WTC11 (cell line): ENCODE data around the gene UBE2L3. TPM values are rescaled to one million over a fixed set of nuclear protein-coding genes. Genes with fewer than 3 reads are reported as not detected.
A peak's percentile ranks its signal among the peaks of the same experiment; 100 is the strongest.

ENCODE experiments used
- ATAC-seq: fragments of 200-7000 bp; cut with Tn5 transposase; 2 replicates; pipeline ENCODE4 v1.10.0; 2021; ENCODE audit warnings: mild to moderate bottlenecking, moderate library complexity
- CTCF ChIA-PET: fragments of 300-600 bp; sonication (Branson Sonifier 250); formaldehyde crosslinking; loops from one replicate; lab custom pipeline; 2021; ENCODE audit warnings: antibody characterized with exemption; lab: Charles Lee
- POLR2A ChIA-PET: fragments of 350-600 bp; sonication (Branson Sonifier 250); formaldehyde crosslinking; loops from one replicate; lab custom pipeline; 2021; ENCODE audit warnings: antibody characterized with exemption; lab: Charles Lee
- DNase-seq: peaks from one replicate; pipeline ENCODE4 v3.0.0; 2021; ENCODE audit warnings: low spot score
- H3K27ac Mint-ChIP-seq: 2 replicates; pipeline ENCODE4 v1.8.0; 2021; ENCODE audit warnings: mixed read lengths
- H3K27me3 Mint-ChIP-seq: 2 replicates; pipeline ENCODE4 v1.8.0; 2021; ENCODE audit warnings: low read depth, mild to moderate bottlenecking, moderate library complexity, mixed read lengths
- H3K36me3 Mint-ChIP-seq: 2 replicates; pipeline ENCODE4 v1.8.0; 2021; ENCODE audit warnings: mixed read lengths
- H3K4me1 Mint-ChIP-seq: 2 replicates; pipeline ENCODE4 v1.8.0; 2022; ENCODE audit warnings: mixed read lengths
- H3K4me3 Mint-ChIP-seq: 2 replicates; pipeline ENCODE4 v1.8.0; 2021; ENCODE audit warnings: mild to moderate bottlenecking, moderate library complexity, mixed read lengths
- H3K9me3 Mint-ChIP-seq: 2 replicates; pipeline ENCODE4 v1.8.0; 2021; ENCODE audit warnings: mixed read lengths
- CREB1 ChIP-seq: sonication (generic); formaldehyde crosslinking; IDR thresholded peaks from 2 replicates; pipeline ENCODE4 v1.8.0; 2023; ENCODE audit warnings: mild to moderate bottlenecking, missing genetic modification reagents
- CREM ChIP-seq: sonication (generic); formaldehyde crosslinking; IDR thresholded peaks from 2 replicates; pipeline ENCODE4 v1.8.1; 2022; ENCODE audit warnings: mild to moderate bottlenecking, missing genetic modification reagents, moderate library complexity
- FOXJ3 ChIP-seq: sonication (generic); formaldehyde crosslinking; IDR thresholded peaks from 2 replicates; pipeline ENCODE4 v1.9.0; 2021; ENCODE audit warnings: missing genetic modification reagents, mild to moderate bottlenecking, borderline replicate concordance
- FOXP1 ChIP-seq: sonication (generic); formaldehyde crosslinking; IDR thresholded peaks from 2 replicates; pipeline ENCODE4 v1.8.0; 2022; ENCODE audit warnings: missing genetic modification reagents, mild to moderate bottlenecking, moderate library complexity, borderline replicate concordance
- JAZF1 ChIP-seq: fragments of 250-450 bp; sonication (Bioruptor Pico); IDR thresholded peaks from 2 replicates; pipeline ENCODE4 v1.9.0; 2021; ENCODE audit warnings: moderate library complexity, mild to moderate bottlenecking, inconsistent platforms
- MAX ChIP-seq: sonication (generic); formaldehyde crosslinking; IDR thresholded peaks from 2 replicates; pipeline ENCODE4 v1.8.0; 2022; ENCODE audit warnings: mild to moderate bottlenecking, missing genetic modification reagents
- NFE2L1 ChIP-seq: sonication (generic); formaldehyde crosslinking; IDR thresholded peaks from 2 replicates; pipeline ENCODE4 v1.8.1; 2023; ENCODE audit warnings: missing genetic modification reagents
- NR3C1 ChIP-seq: sonication (generic); formaldehyde crosslinking; conservative IDR thresholded peaks from 2 replicates; pipeline ENCODE4 v1.8.1; 2023; ENCODE audit warnings: low read depth, mild to moderate bottlenecking, missing genetic modification reagents
- PREB ChIP-seq: sonication (generic); formaldehyde crosslinking; IDR thresholded peaks from 2 replicates; pipeline ENCODE4 v1.8.1; 2022; ENCODE audit warnings: mild to moderate bottlenecking, missing genetic modification reagents, moderate library complexity, borderline replicate concordance
- USF1 ChIP-seq: sonication (generic); formaldehyde crosslinking; IDR thresholded peaks from 2 replicates; pipeline ENCODE4 v1.8.0; 2022; ENCODE audit warnings: mild to moderate bottlenecking, missing genetic modification reagents
- ZNF121 ChIP-seq: sonication (generic); formaldehyde crosslinking; IDR thresholded peaks from 2 replicates; pipeline ENCODE4 v1.8.0; 2023; ENCODE audit warnings: missing genetic modification reagents
- ZNF138 ChIP-seq: sonication (generic); formaldehyde crosslinking; conservative IDR thresholded peaks from 2 replicates; pipeline ENCODE4 v1.8.1; 2022; ENCODE audit warnings: mild to moderate bottlenecking, moderate library complexity, missing genetic modification reagents
- ZNF317 ChIP-seq: sonication (generic); formaldehyde crosslinking; IDR thresholded peaks from 2 replicates; pipeline ENCODE4 v1.8.1; 2023; ENCODE audit warnings: low read depth, mild to moderate bottlenecking, moderate library complexity, missing genetic modification reagents, borderline replicate concordance
- total RNA-seq: library from RNA; stranded (reverse); gene quantifications from 3 replicates; pipeline ENCODE4 v1.2.3, GENCODE V29; 2021
- TF ChIP-seq, protein P1 (sequence below): sonication (generic); formaldehyde crosslinking; IDR thresholded peaks from 2 replicates; pipeline ENCODE4 v1.8.0; 2023; ENCODE audit warnings: missing genetic modification reagents, mild to moderate bottlenecking, borderline replicate concordance
- TF ChIP-seq, protein P2 (sequence below): sonication (generic); formaldehyde crosslinking; IDR thresholded peaks from 2 replicates; pipeline ENCODE4 v1.8.1; 2023; ENCODE audit warnings: mild to moderate bottlenecking, missing genetic modification reagents, borderline replicate concordance

The UBE2L3 gene
- total RNA-seq, 1 experiment from 2014 or later = 79.1 TPM

- ChIA-PET CTCF (interaction anchor here (0.8 to 2.6 kb wide), 12 partner anchors 7 to 307 kb away, joined by 3 to 13 read pairs (median 5); partner anchors contain the start of gene SDF2L1), POLR2A (interaction anchor here (1.0 kb wide), 1 partner anchor 7 kb away, joined by 5 read pairs; no protein-coding TSS in a partner anchor)
- Mint-ChIP-seq H3K36me3 (no peaks in the 10 kb centered on the region), H3K27me3 (peaks cover 12% of the 10 kb centered on the region), H3K4me3 (peak overlapping the region; percentile 97), H3K9me3 (peaks cover 3% of the 10 kb centered on the region; the same call in 1 of the 2 replicates), H3K27ac (peak overlapping the region; percentile 60), H3K4me1 (peaks cover 14% of the 10 kb centered on the region)
- ATAC-seq (no peak; the same call in 1 of the 2 replicates), DNase-seq (no peak)
- 0 out of 2 replicates have a peak, but pooled peaks have one; percentile 37 for TF ChIP-seq JAZF1 (CRISPR knock-in tag)
- no peak for TF ChIP-seq NFE2L1 (CRISPR knock-in tag)
- TF ChIP-seq ZNF121 (CRISPR knock-in tag) = peak; percentile 66; the same call in 1 of the 2 replicates
- no peak for TF ChIP-seq FOXP1 (CRISPR knock-in tag)
- TF ChIP-seq NR3C1 = no peak
Measured at GRCh38 chr22:21665047-21665851, 97.7 kb downstream of the UBE2L3 start.

GRCh38 chr22:21666786-21667185 lies 99.3 kb downstream of the UBE2L3 start:
- ChIA-PET CTCF (interaction anchor here (0.7 to 2.6 kb wide), 7 partner anchors 9 to 271 kb away, joined by 3 to 13 read pairs (median 5); partner anchors contain the start of gene SDF2L1), POLR2A (no interaction called here)
- Mint-ChIP-seq H3K4me3 (peak overlapping the region; percentile 97), H3K27me3 (peaks cover 3% of the 10 kb centered on the region), H3K4me1 (peaks cover 14% of the 10 kb centered on the region), H3K36me3 (peaks cover 11% of the 10 kb centered on the region), H3K9me3 (peaks cover 2% of the 10 kb centered on the region; the same call in 1 of the 2 replicates), H3K27ac (peak overlapping the region; percentile 95)
- DNase-seq (no peak), ATAC-seq (no peak)
- TF ChIP-seq MAX (CRISPR knock-in tag) (no peak), ZNF317 (CRISPR knock-in tag) (no peak), ZNF138 (CRISPR knock-in tag) (no peak), USF1 (CRISPR knock-in tag) (no peak), NR3C1 (no peak), CREM (no peak), PREB (CRISPR knock-in tag) (no peak), CREB1 (CRISPR knock-in tag) (no peak), FOXJ3 (no peak)
- TF ChIP-seq, protein P1, sequence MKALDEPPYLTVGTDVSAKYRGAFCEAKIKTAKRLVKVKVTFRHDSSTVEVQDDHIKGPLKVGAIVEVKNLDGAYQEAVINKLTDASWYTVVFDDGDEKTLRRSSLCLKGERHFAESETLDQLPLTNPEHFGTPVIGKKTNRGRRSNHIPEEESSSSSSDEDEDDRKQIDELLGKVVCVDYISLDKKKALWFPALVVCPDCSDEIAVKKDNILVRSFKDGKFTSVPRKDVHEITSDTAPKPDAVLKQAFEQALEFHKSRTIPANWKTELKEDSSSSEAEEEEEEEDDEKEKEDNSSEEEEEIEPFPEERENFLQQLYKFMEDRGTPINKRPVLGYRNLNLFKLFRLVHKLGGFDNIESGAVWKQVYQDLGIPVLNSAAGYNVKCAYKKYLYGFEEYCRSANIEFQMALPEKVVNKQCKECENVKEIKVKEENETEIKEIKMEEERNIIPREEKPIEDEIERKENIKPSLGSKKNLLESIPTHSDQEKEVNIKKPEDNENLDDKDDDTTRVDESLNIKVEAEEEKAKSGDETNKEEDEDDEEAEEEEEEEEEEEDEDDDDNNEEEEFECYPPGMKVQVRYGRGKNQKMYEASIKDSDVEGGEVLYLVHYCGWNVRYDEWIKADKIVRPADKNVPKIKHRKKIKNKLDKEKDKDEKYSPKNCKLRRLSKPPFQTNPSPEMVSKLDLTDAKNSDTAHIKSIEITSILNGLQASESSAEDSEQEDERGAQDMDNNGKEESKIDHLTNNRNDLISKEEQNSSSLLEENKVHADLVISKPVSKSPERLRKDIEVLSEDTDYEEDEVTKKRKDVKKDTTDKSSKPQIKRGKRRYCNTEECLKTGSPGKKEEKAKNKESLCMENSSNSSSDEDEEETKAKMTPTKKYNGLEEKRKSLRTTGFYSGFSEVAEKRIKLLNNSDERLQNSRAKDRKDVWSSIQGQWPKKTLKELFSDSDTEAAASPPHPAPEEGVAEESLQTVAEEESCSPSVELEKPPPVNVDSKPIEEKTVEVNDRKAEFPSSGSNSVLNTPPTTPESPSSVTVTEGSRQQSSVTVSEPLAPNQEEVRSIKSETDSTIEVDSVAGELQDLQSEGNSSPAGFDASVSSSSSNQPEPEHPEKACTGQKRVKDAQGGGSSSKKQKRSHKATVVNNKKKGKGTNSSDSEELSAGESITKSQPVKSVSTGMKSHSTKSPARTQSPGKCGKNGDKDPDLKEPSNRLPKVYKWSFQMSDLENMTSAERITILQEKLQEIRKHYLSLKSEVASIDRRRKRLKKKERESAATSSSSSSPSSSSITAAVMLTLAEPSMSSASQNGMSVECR (CRISPR knock-in tag) = no peak
- TF ChIP-seq, protein P2, sequence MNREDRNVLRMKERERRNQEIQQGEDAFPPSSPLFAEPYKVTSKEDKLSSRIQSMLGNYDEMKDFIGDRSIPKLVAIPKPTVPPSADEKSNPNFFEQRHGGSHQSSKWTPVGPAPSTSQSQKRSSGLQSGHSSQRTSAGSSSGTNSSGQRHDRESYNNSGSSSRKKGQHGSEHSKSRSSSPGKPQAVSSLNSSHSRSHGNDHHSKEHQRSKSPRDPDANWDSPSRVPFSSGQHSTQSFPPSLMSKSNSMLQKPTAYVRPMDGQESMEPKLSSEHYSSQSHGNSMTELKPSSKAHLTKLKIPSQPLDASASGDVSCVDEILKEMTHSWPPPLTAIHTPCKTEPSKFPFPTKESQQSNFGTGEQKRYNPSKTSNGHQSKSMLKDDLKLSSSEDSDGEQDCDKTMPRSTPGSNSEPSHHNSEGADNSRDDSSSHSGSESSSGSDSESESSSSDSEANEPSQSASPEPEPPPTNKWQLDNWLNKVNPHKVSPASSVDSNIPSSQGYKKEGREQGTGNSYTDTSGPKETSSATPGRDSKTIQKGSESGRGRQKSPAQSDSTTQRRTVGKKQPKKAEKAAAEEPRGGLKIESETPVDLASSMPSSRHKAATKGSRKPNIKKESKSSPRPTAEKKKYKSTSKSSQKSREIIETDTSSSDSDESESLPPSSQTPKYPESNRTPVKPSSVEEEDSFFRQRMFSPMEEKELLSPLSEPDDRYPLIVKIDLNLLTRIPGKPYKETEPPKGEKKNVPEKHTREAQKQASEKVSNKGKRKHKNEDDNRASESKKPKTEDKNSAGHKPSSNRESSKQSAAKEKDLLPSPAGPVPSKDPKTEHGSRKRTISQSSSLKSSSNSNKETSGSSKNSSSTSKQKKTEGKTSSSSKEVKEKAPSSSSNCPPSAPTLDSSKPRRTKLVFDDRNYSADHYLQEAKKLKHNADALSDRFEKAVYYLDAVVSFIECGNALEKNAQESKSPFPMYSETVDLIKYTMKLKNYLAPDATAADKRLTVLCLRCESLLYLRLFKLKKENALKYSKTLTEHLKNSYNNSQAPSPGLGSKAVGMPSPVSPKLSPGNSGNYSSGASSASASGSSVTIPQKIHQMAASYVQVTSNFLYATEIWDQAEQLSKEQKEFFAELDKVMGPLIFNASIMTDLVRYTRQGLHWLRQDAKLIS = no peak
